SK-N-SH (cell line): ENCODE data around the gene ATG4C. TPM values are rescaled to one million over a fixed set of nuclear protein-coding genes. Genes with fewer than 3 reads are reported as not detected.
"Not testable (repeated sequence)": the region's sequence is repeated elsewhere in the genome, so short reads cannot be mapped to it uniquely, and the experiment has no call there.

Experiments
- CTCF ChIA-PET: fragments of 300-600, 350-600 bp; formaldehyde crosslinking; extraction: SDS; loops from one replicate; lab custom pipeline; 2021; lab: Yijun Ruan, JAX
- POLR2A ChIA-PET: fragments of 350-600 bp; sonication (Branson Sonifier 250); formaldehyde crosslinking; extraction: SDS; loops from one replicate; lab custom pipeline; 2020; ENCODE audit warnings: antibody characterized with exemption, inconsistent platforms; lab: Yijun Ruan, JAX
- DNase-seq: peaks from one replicate; pipeline ENCODE4 v3.0.0; 2012
- H2AFZ ChIP-seq: fragments of 200-600 bp; sonication (generic); 2 replicates; pipeline ENCODE4 v1.8.1; 2016; ENCODE audit warnings: antibody characterized with exemption, mild to moderate bottlenecking, low read depth
- H3F3A ChIP-seq: fragments of 200-600 bp; sonication (generic); replicated peaks from 2 replicates; pipeline ENCODE3; 2016; ENCODE audit warnings: antibody characterized with exemption, mild to moderate bottlenecking; ENCODE audit not compliant: insufficient read depth
- H3K27ac ChIP-seq, 2 experiments: fragments of 200-500 bp in 1 of 2; fragments of 200-600 bp in 1 of 2; sonication (Bioruptor generic) in 1 of 2; sonication (generic), shearing (Covaris generic) in 1 of 2; 2 replicates each; pipeline versions ENCODE4 v1.5.1 to v1.6.1; 2014 to 2016; ENCODE audit warnings: low read depth in 2 of 2, inconsistent platforms in 1 of 2, low read length in 1 of 2, mild to moderate bottlenecking in 1 of 2, mixed read lengths in 1 of 2
- H3K27me3 ChIP-seq: fragments of 200-600 bp; sonication (generic), shearing (Covaris generic); 2 replicates; pipeline ENCODE4 v1.6.1; 2016; ENCODE audit warnings: mixed run types; ENCODE audit not compliant: insufficient read depth
- H3K36me3 ChIP-seq, 2 experiments: fragments of 200-500 bp in 1 of 2; fragments of 200-600 bp in 1 of 2; sonication (Bioruptor generic) in 1 of 2; sonication (generic) in 1 of 2; replicated peaks in 1 of 2; 2 replicates each; pipeline versions ENCODE3 to v1.5.1; 2014 to 2016; ENCODE audit warnings: low read length in 1 of 2, mild to moderate bottlenecking in 1 of 2; ENCODE audit not compliant: insufficient read depth in 2 of 2, control insufficient read depth in 1 of 2
- H3K4me1 ChIP-seq, 2 experiments: fragments of 200-500 bp in 1 of 2; fragments of 200-600 bp in 1 of 2; sonication (Bioruptor generic) in 1 of 2; sonication (generic), shearing (Covaris generic) in 1 of 2; 2 replicates each; pipeline versions ENCODE4 v1.5.1 to v1.6.1; 2014 to 2016; ENCODE audit warnings: low read depth in 1 of 2, low read length in 1 of 2, mixed run types in 1 of 2; ENCODE audit not compliant: insufficient read depth in 2 of 2, control insufficient read depth in 1 of 2
- H3K4me2 ChIP-seq: fragments of 200-600 bp; sonication (generic), shearing (Covaris generic); 2 replicates; pipeline ENCODE4 v1.6.1; 2017; ENCODE audit warnings: mixed run types
- H3K4me3 ChIP-seq, 2 experiments: fragments of 200-500 bp in 1 of 2; fragments of 200-600 bp in 1 of 2; sonication (Bioruptor generic) in 1 of 2; sonication (generic), shearing (Covaris generic) in 1 of 2; 2 replicates each; pipeline versions ENCODE4 v1.5.1 to v1.8.1; 2014 to 2016; ENCODE audit warnings: low read depth in 2 of 2, inconsistent platforms in 1 of 2, low read length in 1 of 2, mild to moderate bottlenecking in 1 of 2, mixed read lengths in 1 of 2, moderate library complexity in 1 of 2
- H3K79me2 ChIP-seq: fragments of 200-600 bp; sonication (generic); 2 replicates; pipeline ENCODE4 v1.8.1; 2017; ENCODE audit warnings: mild to moderate bottlenecking; ENCODE audit not compliant: insufficient read depth
- H3K9ac ChIP-seq: fragments of 200-600 bp; sonication (generic); 2 replicates; pipeline ENCODE4 v1.6.1; 2017; ENCODE audit warnings: mixed run types
- H3K9me2 ChIP-seq: fragments of 200-600 bp; sonication (generic); 2 replicates; pipeline ENCODE4 v1.6.1; 2017; ENCODE audit warnings: mixed run types
- H3K9me3 ChIP-seq: fragments of 200-600 bp; sonication (generic); 2 replicates; pipeline ENCODE4 v1.6.1; 2017; ENCODE audit warnings: mixed run types, mild to moderate bottlenecking, moderate library complexity
- H4K20me1 ChIP-seq: fragments of 200-600 bp; sonication (generic); 2 replicates; pipeline ENCODE4 v1.6.1; 2017; ENCODE audit warnings: mild to moderate bottlenecking, mixed run types; ENCODE audit not compliant: insufficient read depth
- FOSL2 ChIP-seq: IDR thresholded peaks from 2 replicates; pipeline ENCODE4 v1.4.0; 2012; ENCODE audit warnings: low read depth, mild to moderate bottlenecking, moderate library complexity, borderline replicate concordance
- FOXM1 ChIP-seq: IDR thresholded peaks from 2 replicates; pipeline ENCODE4 v1.4.0; 2012; ENCODE audit warnings: low read depth, mild to moderate bottlenecking
- GABPA ChIP-seq: IDR thresholded peaks from 2 replicates; pipeline ENCODE4 v1.4.0; 2012; ENCODE audit warnings: low read depth, mild to moderate bottlenecking
- GATA2 ChIP-seq: sonication (generic); formaldehyde crosslinking; IDR thresholded peaks from 2 replicates; pipeline ENCODE4 v1.5.0; 2020; ENCODE audit warnings: mild to moderate bottlenecking, missing genetic modification reagents
- MXI1 ChIP-seq: IDR thresholded peaks from 2 replicates; pipeline ENCODE4 v1.6.1; 2012; ENCODE audit warnings: mild to moderate bottlenecking, low read depth, low read length, improper control_type of control experiment
- NRF1 ChIP-seq: IDR thresholded peaks from 2 replicates; pipeline ENCODE4 v1.6.1; 2012; ENCODE audit warnings: low read depth, mild to moderate bottlenecking, low read length
- POLR2AphosphoS5 ChIP-seq: IDR thresholded peaks from 2 replicates; pipeline ENCODE4 v1.6.1; 2012; ENCODE audit warnings: low read depth, low read length
- RAD21 ChIP-seq: IDR thresholded peaks from 2 replicates; pipeline ENCODE4 v1.6.1; 2012; ENCODE audit warnings: mild to moderate bottlenecking, low read length
- SIN3A ChIP-seq: IDR thresholded peaks from 2 replicates; pipeline ENCODE4 v1.6.1; 2012; ENCODE audit warnings: low read depth, mild to moderate bottlenecking, low read length, moderate library complexity, borderline replicate concordance
- SMC3 ChIP-seq: IDR thresholded peaks from 2 replicates; pipeline ENCODE4 v1.6.1; 2012; ENCODE audit warnings: low read depth, low read length, improper control_type of control experiment
- TAF1 ChIP-seq: IDR thresholded peaks from 2 replicates; pipeline ENCODE4 v1.6.1; 2012; ENCODE audit warnings: low read depth, mild to moderate bottlenecking, low read length, moderate library complexity, borderline replicate concordance
- TEAD4 ChIP-seq: IDR thresholded peaks from 2 replicates; pipeline ENCODE4 v1.4.0; 2012; ENCODE audit warnings: mild to moderate bottlenecking, borderline replicate concordance; ENCODE audit not compliant: insufficient read depth
- YY1 ChIP-seq: IDR thresholded peaks from 2 replicates; pipeline ENCODE4 v1.4.0; 2012; ENCODE audit warnings: low read depth, mild to moderate bottlenecking
- WGBS: methylation state at CpG from one replicate; pipeline ENCODE4 v1.1.6; 2017; ENCODE audit warnings: low lambda C conversion rate; 5-methylcytosine and 5-hydroxymethylcytosine counted together
- polyA plus RNA-seq, 3 experiments: library from polyadenylated mRNA; depleted of rRNA; stranded (reverse); fragments of >200 nt; gene quantifications; 2 replicates each; pipeline ENCODE4 v1.2.3, GENCODE V29; 2012
- TF ChIP-seq, protein P1 (sequence below): fragments of 150-350 bp; IDR thresholded peaks from 2 replicates; pipeline ENCODE4 v1.6.1; 2017; ENCODE audit warnings: antibody characterized with exemption, low read length, low read depth, borderline replicate concordance
- TF ChIP-seq, protein P2 (sequence below): IDR thresholded peaks from 2 replicates; pipeline ENCODE4; 2012
- TF ChIP-seq, protein P3 (sequence below): IDR thresholded peaks from 2 replicates; pipeline ENCODE4 v1.6.1; 2012; ENCODE audit warnings: mild to moderate bottlenecking, low read depth, low read length, moderate library complexity
- TF ChIP-seq, protein P4 (sequence below): IDR thresholded peaks from 2 replicates; pipeline ENCODE4 v1.4.0; 2012; ENCODE audit warnings: low read depth, borderline replicate concordance

Gene ATG4C
- polyA plus RNA-seq, 1 of the 3 experiments (the other 2 are of a cell fraction) = 3.0 TPM

DNA sequence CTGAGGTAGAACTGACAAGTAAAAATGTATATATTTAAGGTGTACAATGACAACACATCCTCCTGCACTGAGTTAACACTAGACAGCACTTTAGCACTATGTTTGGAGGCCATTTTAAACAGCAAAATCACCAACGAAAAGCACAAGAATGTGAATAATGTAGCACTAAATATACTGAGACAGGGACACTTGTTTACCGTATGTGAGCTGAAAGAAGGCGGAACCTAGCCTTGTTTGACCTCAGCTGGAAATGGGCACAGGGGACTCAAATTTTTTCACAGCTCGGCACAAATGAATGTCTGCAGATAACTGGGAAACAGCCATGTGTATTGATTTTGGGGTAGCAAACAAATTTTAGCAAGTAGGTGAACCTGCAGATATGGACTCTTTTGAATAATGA lies 18.0 kb upstream of the ATG4C start (continued):
- TF ChIP-seq RAD21 (no peak), TAF1 (no peak), YY1 (no peak), NRF1 (no peak), GATA2 (CRISPR knock-in tag) (no peak), MXI1 (no peak), TEAD4 (no peak), GABPA (no peak), SIN3A (no peak), SMC3 (no peak)
- TF ChIP-seq, protein P1, sequence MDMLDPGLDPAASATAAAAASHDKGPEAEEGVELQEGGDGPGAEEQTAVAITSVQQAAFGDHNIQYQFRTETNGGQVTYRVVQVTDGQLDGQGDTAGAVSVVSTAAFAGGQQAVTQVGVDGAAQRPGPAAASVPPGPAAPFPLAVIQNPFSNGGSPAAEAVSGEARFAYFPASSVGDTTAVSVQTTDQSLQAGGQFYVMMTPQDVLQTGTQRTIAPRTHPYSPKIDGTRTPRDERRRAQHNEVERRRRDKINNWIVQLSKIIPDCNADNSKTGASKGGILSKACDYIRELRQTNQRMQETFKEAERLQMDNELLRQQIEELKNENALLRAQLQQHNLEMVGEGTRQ = no peak
- TF ChIP-seq, protein P2, sequence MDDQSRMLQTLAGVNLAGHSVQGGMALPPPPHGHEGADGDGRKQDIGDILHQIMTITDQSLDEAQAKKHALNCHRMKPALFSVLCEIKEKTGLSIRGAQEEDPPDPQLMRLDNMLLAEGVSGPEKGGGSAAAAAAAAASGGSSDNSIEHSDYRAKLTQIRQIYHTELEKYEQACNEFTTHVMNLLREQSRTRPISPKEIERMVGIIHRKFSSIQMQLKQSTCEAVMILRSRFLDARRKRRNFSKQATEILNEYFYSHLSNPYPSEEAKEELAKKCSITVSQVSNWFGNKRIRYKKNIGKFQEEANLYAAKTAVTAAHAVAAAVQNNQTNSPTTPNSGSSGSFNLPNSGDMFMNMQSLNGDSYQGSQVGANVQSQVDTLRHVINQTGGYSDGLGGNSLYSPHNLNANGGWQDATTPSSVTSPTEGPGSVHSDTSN = no peak

DNA sequence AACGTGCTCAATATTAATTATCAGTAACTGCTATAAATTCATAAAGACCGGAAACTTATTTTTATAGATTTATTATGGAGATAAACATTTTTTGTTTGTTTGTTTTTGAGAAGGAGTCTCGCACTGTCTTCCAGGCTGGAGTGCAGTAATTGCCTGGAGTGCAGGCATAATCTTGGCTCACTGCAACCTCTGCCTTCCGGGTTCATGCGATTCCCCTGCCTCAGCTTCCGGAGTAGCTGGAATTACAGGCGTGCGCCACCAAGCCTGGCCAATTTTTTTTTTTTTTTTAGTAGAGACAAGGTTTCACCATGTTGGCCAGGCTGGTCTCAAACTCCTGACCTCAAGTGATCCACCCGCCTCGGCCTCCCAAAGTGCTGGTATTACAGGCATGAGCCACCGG lies 15.4 kb upstream of the ATG4C start:
- H3K27me3 ChIP-seq, H3K27ac ChIP-seq, H3K9me2 ChIP-seq, H2AFZ ChIP-seq, H3K4me1 ChIP-seq, H3F3A ChIP-seq, H3K79me2 ChIP-seq, DNase-seq, CTCF ChIA-PET, H4K20me1 ChIP-seq, H3K36me3 ChIP-seq, H3K9ac ChIP-seq, H3K4me2 ChIP-seq, H3K4me3 ChIP-seq, H3K9me3 ChIP-seq: not testable (repeated sequence)
- WGBS = 83% methylated on average over 11 of the region's 11 CpGs
- POLR2A ChIA-PET = interaction anchor here (0.6 kb wide), 1 partner anchor 760 kb away, joined by 3 read pairs; no protein-coding TSS in a partner anchor

DNA sequence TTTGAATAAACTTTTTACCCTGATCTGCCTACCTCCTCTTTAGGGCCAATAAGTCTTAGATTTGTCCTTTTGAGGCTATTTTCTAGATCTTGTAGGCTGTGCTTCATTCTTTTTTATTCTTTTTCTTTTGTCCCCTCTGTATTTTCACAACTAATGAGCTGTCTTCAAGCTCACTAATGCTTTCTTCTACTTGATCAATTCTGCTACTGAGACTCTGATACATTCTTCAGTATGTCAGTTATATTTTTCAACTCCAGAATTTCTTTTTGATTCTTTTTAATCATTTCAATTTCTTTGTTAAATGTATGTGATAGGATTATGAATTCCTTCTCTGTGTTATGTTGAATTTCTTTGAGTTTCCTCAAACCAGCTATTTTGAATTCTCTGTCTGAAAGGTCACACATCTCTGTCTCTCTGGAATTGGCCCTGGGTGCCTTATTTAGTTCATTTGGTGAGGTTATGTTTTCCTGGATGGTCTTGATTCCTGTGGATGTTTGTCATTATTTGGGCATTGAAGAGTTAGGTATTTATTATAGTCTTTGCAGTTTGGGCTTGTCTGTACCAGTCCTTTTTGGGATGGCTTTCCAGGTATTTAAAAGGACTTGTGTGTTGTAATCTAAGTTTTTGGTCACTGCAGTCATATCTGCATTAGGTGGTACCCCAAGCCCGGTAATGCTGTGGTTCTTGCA lies 11.2 kb upstream of the ATG4C start:
- POLR2A ChIA-PET = no interaction called here
- Histone ChIP-seq H3K4me1 (no peaks in the 10 kb centered on the region), H3K36me3 (no peaks in the 10 kb centered on the region), H3F3A (no peaks in the 10 kb centered on the region), H4K20me1 (no peaks in the 10 kb centered on the region), H3K27me3 (no peaks in the 10 kb centered on the region), H3K4me3 (no peak overlapping the region), H3K27ac (no peak overlapping the region), H3K4me2 (no peak overlapping the region), H3K9me3 (no peaks in the 10 kb centered on the region), H3K79me2 (no peaks in the 10 kb centered on the region), H3K9ac (no peak overlapping the region), H3K9me2 (no peaks in the 10 kb centered on the region), H2AFZ (no peak overlapping the region)
- WGBS = 38% methylated on average over 1 of the region's 1 CpG
- CTCF ChIA-PET = interaction anchor here (0.8 to 1.5 kb wide), 2 partner anchors 9 to 267 kb away, joined by 3 to 4 read pairs; no protein-coding TSS in a partner anchor
- DNase-seq = no peak
- TF ChIP-seq FOXM1 (no peak), GATA2 (CRISPR knock-in tag) (no peak), POLR2AphosphoS5 (no peak), SMC3 (no peak), FOSL2 (no peak), TAF1 (no peak)
- TF ChIP-seq, protein P3, sequence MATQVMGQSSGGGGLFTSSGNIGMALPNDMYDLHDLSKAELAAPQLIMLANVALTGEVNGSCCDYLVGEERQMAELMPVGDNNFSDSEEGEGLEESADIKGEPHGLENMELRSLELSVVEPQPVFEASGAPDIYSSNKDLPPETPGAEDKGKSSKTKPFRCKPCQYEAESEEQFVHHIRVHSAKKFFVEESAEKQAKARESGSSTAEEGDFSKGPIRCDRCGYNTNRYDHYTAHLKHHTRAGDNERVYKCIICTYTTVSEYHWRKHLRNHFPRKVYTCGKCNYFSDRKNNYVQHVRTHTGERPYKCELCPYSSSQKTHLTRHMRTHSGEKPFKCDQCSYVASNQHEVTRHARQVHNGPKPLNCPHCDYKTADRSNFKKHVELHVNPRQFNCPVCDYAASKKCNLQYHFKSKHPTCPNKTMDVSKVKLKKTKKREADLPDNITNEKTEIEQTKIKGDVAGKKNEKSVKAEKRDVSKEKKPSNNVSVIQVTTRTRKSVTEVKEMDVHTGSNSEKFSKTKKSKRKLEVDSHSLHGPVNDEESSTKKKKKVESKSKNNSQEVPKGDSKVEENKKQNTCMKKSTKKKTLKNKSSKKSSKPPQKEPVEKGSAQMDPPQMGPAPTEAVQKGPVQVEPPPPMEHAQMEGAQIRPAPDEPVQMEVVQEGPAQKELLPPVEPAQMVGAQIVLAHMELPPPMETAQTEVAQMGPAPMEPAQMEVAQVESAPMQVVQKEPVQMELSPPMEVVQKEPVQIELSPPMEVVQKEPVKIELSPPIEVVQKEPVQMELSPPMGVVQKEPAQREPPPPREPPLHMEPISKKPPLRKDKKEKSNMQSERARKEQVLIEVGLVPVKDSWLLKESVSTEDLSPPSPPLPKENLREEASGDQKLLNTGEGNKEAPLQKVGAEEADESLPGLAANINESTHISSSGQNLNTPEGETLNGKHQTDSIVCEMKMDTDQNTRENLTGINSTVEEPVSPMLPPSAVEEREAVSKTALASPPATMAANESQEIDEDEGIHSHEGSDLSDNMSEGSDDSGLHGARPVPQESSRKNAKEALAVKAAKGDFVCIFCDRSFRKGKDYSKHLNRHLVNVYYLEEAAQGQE = no peak
- TF ChIP-seq, protein P4, sequence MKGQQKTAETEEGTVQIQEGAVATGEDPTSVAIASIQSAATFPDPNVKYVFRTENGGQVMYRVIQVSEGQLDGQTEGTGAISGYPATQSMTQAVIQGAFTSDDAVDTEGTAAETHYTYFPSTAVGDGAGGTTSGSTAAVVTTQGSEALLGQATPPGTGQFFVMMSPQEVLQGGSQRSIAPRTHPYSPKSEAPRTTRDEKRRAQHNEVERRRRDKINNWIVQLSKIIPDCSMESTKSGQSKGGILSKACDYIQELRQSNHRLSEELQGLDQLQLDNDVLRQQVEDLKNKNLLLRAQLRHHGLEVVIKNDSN = no peak
